NCI-H2029 (cell line): ENCODE data around the gene DRICH1.
"Not testable (repeated sequence)": the region's sequence is repeated elsewhere in the genome, so short reads cannot be mapped to it uniquely, and the experiment has no call there.

Experiments used
- DNase-seq: peaks from one replicate; lab custom pipeline; 2025; lab: John Stamatoyannopoulos, UW

The DRICH1 gene, protein sequence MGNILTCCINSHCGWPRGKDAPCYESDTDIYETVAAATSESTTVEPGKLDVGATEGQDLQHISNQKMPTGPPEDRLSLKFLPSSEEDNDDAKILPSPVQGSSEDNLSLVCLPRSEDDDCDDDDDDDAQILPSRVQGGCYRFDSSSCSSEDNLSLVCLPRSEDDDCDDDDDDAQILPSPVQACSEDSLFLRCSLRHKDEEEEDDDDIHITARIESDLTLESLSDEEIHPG

DNA sequence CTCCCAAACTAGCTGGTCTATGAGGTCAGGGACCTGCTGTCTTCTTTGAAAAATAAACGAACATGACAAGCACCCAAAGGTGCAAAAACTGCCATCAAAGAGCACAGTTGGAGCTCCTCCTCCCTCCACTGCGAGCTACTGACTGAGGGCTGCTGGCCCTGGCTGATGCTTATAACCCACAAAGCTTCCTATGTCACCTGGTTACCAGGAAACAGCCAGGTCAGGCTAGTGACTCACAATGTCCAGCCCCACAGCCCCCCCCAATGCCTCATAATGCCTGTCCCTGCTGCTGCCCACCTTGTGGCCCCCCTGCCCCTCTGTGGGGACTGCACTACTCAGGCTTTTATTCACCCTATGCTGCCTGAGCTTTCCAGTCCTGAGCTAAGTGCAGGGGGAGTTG lies at the start of gene DRICH1:
Gene DRICH1 (minus strand): TSS at position 144 of the 400 bp plus-strand sequence. CDS start 298 bp downstream, outside the sequence.
- no peak for DNase-seq

DNA sequence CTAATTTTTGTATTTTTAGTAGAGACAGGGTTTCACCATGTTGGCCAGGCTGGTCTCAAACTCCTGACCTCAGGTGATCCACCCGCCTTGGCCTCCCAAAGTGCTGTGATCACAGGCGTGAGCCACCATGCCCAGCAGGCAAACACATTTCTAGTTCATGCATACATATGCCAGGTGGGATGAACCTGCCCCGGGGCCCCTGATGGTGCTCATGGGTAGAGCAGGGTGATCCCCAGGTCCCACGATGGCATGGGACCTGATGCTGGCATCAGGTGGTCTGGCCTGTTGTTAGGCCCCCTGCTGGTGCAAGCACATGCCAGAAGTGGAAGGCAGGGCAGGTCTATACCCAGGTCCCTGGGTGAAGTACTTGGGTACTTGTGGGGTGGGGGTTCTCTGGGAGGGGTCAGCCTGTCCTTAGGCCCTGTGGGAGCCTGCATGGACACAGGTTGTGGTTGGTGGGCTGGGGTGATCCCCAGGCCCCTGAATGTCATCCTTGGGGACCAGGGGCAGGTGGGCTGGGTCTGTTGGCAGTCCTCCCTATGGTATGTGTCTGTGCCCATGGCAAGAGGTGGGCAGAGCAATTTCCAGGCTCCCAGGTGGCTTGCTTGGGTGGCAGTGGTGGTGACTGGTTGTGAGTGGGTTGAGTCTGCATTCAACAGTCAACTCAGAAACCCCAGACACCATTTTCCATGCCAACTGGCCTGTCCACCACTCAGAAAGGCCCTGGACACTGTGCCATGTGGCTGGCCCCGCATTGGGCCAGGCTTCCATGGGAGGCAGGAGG lies 49.1 kb upstream of the DRICH1 start:
- no peak for DNase-seq

DNA sequence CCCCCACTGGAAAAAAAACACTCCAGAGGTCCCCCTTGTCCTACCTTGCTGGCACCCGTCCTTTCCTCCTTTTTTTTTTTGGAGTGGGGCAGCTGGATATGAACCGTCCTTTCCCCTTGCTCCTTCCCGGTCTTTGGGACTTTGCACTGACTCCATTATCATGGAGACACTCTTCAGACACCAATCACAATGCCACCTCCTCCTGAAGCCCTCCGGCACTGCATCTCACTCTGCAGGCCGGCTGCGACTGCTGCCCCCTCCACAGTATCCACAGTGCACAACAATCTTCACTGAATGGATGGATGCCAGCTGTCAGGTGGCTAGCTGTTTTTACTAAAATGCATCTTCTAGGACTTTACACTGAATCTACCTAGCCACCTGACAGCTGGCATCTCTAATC lies 46.0 kb upstream of the DRICH1 start:
- no peak for DNase-seq

DNA sequence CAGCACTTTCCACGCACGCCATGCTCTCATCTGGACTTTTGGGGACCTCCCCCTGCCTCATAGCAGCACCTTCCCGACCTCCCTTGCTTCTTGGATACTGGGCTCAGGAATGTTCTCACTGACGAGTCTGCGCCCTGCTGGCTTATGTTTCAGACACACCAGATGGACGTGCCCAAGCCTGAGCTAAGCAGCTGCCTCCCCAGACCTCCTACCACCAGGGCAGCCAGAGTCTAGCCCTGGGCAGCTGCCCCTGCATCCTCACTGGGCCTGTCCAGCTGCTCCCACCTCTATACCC lies 45.5 kb upstream of the DRICH1 start:
- no peak for DNase-seq

DNA sequence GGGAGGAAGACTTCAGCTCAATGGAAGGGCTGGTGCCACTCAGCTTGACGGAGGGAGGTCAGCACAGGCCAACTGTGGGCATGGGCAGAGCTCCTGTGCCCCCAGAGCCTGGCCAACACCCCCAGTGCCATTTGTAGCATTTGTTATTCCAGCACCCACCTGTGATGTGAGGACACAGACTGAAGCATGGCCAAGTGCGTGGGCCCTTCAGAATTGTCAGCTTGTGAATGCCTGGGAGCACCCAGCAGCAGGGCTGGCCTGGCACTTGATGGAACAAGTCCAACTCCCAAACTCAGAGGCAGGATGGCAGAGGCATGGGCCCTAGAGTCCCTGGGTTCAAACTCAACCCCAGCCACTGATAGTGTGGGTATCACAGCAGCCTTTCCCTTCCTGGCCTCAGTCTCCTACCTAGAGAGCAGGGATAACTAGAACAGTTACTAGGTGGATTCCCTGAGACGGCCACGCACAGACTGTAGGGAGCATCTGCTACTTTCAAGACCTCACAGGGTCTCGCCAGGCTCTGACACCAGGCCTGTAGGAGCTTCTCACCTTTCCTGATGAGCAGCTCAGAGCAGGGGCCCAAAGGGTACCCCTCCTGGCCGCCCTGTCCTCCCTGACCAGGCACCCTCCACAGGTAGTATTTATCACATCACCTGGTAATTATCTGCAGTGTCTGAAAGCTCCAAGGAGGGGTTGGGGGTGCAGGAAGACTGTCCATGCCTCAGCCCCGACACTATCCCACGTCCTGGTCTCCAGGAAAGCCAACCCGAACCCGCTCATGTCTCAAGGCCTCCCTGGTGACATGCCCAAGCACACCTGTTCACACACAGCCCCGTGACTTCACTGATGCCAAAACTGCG lies 45.0 kb upstream of the DRICH1 start:
- not testable (repeated sequence) for DNase-seq

DNA sequence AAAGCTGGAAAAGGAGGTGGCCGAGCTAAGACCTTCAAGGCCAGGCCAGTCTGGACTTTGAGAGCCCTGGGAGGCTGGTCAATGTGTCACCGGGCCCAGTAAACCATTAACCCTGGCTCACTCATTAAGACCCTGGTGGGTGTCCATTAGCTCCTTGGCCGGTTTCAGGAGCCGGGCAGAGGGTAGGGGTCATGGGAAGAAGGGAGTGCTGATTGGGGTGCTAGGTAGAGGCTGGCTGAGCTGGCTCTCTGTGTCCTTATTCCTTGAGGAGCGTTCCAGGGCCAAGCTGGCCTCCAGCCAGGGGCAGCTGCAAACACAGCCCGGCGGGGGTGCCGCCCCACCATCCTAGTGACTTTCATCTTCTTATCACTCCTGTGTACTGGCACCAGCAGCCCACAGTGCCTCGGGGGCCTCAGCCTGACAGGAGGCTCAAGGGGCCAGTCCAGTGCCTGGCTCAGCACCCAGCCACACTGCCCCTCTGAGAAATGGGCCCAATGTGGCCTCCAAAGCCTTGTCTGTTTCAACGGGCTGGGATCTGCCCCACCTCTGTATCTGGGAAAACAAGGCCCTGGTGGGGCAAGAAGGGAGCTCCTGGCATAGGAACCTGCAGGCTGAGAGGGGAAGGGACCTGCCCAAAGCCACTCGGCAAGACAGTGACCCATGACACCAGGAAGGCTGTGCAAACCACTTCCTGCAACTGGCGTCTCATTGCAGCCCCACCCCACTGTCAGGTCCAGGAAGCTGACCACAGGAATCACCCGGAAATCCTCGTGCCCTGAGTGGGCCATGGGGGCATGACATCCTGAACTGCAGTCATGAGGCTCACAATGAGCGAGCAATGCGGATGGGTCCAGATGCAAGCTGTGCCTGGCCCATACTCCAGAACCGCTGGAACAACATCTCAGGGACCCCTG lies 43.6 kb upstream of the DRICH1 start:
- no peak for DNase-seq

DNA sequence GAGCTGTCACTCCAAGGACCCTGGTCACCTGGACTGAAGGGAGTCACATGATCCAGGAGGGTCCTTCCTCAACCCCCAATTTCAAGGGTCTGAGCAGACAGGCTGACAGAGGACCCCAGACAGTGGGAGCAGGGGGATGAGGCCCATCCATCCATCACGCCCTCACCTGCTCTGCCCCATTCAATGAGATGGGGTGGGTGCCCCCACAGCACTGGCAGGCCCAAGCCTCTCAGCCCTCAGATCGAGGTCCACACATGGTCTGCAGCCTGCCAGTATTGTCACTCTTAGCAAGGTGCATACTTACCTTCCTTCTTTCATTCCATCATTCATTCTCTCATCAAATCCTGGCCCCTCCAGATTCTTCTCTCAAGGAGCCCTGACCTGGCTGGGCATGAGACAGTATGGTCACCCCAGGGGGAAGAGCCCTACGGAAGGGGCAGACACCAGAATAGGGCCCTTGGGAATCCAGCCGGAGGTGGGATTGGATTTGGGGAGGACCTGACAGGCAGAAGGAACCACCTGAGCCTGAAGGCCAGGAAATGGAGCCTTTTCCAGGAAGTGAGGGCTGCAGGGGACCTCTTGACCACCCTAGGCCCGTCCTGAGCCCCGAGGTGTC lies 42.9 kb upstream of the DRICH1 start:
- DNase-seq, result not testable (repeated sequence)

DNA sequence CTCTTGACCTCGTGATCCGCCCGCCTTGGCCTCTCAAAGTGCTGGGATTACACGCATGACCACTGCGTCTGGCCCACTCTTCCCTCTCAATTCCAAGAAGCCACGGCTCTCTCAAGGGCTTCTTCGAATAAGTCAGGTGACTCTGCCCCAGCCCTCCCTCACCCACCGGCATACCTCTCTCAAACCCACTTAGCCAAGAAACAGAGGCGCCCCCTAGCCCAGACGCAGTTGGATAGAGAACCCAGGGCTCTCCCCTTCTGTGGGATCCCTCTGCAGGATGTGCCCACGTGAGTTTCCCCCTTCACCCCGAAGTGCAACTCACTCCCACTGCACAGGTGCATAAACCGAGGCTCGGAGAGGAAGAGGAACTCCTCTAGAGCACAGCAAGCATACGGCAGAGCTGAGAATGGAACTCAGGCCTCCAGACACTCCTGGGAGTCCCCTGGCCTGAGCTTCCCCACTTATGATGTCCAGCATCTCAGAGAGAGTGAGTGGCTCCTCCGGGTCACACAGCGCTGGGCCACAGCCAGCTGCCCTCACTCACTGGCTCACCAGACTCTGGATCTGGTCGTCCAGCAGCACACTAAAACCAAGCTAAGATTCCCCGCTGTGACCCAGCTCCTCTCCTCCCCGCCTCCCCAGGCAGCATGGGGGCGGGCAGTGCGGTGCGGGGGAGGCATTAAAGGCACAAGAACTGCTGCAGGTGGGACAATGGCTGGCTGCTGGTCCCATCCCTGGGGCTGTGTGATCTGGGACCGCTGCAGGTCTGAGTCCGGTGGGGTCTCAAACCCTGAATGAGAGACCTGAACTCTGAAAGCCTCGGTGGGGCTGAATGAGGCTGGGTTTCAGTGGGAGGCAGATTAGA lies 41.9 kb upstream of the DRICH1 start:
- no peak for DNase-seq

DNA sequence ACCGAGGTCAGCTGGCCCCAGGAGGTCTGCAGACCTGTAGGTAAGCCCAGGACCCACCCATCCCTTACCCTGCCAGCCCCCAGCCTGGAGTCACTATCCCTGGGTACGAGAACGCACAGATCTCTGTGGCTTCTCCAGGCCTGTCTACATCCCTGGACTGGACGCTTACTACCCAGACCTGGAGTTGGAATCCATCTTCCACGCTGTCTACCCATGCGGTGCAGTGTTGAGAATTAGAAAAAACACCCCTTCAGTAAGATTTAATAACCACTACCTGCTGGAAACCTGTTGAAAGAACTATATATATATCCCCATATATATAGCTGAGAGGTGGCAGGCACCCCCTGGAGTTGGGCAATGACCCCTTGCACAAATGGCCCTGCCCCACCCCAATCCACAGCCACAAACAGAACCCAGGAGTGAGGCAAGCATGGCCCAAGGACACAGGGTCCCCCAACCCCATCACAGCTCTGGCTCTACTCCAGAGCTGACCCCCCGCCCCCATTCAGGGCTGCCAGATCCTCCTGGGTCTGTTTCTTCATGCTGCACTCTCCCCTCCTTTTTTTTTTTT lies 41.0 kb upstream of the DRICH1 start:
- no peak for DNase-seq

DNA sequence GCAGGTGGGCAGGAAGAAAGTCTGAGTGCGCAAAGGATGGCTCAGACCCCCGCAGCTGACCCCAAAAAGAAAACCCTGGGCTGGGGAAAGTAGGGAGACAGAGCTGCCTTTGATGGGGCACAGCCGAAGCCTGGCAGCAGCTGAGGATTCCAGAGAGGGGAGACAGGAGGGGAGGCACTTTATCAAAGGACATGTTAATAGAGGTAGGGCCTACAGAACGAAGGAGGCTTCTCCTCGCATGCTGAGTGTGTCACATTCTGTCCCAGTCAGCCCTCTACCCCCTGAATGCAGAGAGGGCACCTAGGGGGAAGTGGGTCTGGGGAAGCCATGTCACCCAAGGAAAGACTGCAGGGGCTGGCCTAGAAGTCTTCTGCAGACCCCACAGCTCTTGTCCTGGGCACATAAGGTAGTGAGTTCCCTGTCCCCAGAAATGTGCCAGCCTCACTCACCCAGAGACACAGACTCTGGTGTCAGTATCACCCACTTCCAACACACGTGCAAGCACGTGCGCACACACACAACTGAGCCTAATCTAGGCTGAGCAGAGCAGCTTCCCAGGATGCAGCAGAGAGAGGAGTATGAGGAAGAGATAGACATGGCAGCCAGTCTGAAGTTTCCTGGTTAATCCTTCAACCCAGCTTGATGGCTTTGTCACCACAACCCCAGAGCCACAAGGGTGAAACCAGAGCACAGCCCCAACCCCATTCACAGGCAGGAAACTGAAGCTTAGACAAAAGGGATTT lies 40.4 kb upstream of the DRICH1 start:
- DNase-seq, result not testable (repeated sequence)

DNA sequence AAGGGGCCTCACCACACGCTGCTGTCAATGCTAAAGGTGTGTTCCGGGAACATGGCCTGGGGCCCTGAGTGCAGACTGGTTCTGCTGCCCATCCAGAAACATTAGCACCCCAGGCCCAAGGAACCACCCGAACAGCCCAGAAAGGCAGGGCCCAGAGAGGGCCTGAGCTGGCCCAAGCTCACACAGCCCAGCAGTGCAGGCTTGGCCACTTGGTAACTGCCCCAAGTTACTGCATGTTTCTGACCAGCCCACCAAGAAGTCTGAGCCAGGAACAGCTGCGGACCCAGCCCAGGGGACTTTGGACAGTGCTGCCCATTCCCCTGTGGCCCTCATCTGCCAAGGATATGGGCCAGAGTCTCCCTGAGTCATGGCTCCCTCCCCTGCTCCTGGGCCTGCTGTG lies 39.3 kb upstream of the DRICH1 start:
- DNase-seq, result not testable (repeated sequence)

DNA sequence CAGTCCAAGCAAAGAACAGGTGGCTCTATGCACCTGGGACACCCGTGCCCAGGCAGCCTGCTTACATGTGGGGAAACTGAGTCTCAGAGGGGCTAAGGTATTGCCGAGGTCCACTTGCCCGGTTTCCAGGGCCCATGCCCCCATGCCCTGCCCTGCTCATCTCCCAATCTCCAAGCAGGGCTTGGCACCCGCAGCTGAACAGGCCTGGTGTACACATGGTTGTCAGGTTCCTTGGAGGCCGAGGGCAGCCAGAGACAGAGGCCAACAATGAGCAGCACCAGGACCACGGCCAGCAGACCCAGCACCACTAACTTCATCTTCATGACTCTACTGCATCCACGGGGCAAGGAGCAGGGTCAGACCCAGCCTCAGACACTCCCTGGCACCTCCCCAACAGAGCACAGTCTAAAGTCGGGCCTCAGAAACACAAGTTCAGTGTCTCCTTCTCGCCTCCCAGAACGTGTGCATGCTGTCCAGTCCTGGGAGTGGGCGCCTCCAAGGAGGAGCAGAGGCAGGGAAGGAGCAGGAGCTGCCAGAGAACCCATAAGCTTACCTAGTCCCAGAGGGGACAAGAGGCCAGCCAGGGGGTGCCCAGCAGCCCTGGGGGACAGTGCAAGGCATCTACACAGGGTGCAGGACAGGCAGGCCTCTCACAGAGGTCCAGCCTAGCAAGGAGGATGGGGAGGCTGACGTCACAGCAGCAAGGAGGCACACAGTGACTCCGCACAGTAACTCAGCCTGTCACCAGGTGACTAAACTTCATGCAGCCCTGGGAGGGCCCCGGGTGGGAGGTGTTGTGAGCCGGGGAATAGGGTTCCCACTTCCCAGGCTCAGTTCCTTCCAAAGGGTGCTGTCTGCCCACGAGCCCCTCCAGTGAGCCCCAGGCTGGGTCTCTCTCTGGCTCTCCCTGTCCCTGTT lies 38.5 kb upstream of the DRICH1 start:
- DNase-seq, result no peak

DNA sequence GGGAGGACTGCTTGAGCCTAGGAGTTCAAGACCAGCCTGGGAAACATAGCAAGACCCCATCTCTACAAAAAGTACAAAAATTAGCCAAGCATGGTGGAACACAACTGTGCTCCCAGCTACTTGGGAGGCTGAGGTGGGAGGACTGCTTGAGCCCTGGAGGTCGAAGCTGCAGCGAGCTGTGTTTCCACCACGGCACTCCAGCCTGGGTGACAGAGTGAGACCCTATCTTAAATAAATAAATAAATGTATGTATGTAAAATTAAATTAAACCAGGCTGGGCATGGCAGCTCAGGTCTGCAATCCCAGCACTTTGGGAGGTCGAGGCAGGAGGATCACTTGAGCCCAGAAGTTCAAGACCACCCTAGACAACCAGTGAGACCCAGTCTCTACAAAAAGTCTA lies 28.3 kb upstream of the DRICH1 start:
- not testable (repeated sequence) for DNase-seq

DNA sequence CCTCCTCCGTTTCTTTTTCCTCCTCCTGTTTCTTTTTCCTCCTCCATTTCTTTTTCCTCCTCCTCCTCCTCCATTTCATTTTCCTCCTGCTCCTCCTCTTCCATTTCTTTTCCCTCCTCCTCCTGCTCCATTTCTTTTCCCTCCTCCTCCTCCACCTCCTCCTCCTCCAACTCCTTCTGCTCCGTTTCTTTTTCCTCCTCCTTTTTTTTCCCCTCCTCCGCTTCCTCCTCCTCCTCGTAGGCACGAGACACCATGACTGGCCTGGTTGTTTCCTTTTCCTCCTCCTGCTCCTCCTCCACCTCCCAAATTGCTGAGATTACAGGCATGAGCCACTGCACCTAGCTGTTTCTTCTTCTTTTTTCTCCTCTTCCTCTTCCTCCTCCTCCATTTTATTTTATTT lies 25.6 kb upstream of the DRICH1 start:
- DNase-seq, result no peak

DNA sequence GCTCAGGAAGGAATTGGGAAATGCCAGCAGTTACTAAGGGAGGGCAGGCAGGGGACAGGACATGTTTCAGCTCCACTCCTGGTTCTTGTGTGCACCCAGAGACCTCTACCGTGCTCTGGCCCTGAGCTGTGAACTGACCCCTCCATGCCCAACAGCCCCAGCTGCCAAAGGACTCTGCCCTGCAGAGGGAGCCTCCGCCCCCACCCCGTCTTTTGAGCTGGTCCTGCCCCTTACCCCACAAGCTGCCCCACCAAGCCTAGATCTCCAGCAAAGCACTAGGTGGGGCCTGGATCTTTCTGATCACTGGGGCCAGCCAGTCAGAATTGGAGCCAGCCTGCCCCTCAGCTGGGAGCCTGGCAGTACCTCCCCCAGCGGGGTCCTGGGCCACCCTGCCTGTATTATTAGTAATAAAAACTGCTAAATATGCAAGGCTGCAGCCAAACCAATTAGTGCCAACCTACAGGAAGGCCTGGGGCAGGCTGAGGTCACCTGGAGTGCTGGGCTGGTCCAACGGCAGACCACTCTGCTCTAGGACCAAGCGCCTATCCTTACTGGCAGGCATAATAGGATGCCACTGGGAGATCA lies 23.9 kb upstream of the DRICH1 start:
- no peak for DNase-seq

DNA sequence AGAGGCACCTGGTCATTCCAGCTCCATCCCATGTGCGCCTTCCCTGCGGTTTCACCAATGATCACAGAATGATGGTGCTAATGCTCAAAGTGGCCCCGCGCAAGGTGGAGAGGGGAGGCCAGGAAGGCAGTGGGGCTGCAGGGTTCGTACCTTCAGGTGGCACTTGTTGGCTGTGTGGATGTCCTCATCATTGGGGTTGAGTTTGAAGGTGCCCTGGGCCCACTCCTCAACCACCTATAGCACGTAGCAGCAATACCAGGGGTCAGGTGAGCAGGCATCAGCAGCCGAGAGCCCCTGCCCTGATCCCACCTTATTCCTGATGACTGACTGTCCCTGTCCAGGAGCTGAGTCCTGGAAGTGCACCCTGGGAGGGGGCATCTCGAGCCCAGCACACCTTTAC lies 20.6 kb upstream of the DRICH1 start:
- no peak for DNase-seq

DNA sequence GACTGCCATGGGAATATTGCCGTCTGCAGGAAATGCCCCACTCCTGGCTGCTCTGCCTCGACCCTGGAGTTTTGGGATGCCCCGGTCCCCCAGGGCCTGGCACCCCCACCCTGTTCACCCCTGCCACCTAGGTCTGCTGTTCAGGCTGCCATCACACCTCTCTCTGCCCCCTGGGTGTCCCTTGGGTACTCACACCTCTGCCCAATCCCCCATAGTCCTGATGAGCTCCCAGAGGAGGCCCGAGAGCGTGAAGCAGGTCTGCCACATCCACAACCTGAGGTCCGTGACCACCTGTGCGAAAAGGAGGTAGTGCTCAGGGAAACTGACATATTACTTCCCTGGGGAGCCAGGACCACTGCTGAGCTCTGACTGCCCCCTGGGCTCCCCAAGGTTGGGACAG lies 20.2 kb upstream of the DRICH1 start:
- DNase-seq, result no peak

DNA sequence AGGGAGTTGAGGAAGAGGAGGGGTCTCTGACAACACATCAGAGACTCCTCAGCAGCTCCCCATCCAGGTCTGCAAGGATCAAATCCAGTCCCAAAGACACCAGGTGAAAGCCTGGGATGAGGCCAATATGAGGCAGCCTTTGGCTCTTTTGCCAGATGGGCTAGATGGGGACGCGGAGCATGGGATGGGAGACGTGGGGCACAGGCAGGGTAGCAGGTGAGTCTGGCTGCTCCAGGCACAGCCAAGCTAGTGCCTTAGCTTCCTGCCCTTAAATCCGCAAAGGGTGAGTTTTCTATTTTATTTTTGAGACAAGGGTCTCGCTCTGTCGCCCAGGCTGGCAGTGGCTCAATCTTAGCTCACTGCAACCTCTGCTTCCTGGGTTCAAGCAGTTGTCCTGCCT lies 19.6 kb upstream of the DRICH1 start:
- no peak for DNase-seq
